HG02884 (cell line): ENCODE results near the gene ARL3.
A peak's percentile ranks its signal among the peaks of the same experiment; 100 is the strongest.

ENCODE experiments used
- ATAC-seq: cut with Tn5 transposase; IDR thresholded peaks from one replicate; pipeline ENCODE4 v1.9.1; 2021; ENCODE audit warnings: mild to moderate bottlenecking, moderate library complexity; ENCODE audit not compliant: unreplicated experiment

ARL3 gene

DNA sequence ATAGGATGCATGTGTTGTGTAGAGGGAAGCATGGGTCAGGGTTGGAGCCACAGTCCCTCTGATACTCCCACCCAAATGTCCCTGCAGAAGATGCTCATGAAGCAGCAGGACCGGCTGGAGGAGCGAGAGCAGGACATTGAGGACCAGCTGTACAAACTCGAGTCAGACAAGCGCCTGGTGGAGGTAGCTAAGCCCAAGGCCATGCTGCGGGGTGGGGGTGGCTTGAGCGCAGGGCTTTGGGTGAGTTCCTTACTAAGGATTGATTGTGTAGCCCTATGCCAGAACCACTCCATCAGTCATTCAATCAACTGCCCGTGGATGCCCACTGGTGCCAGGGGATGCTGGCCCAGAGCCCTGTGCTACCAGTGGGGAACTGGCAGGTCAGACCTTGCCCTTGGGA, 59.6 kb downstream of the ARL3 start:
- ATAC-seq: no peak

DNA sequence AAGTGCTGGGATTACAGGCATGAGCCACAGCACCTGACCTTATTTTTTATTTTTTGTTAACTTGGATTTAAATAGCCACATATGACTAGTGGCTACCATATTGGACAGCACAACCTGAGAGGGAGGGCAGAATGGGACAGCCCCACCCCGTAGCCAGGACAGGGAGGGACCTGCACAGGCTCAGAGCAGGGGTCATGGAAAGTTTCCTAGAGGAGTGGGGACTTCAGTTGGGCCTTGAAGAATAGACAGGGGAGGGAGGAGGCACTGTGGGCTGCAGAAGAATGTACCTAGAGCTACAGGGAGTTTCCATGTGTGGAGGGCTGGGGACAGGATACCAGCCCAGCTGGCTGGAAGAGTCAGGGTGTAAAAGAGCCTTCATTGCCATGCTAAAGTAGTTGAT, 61.1 kb downstream of the ARL3 start:
- no peak for ATAC-seq

DNA sequence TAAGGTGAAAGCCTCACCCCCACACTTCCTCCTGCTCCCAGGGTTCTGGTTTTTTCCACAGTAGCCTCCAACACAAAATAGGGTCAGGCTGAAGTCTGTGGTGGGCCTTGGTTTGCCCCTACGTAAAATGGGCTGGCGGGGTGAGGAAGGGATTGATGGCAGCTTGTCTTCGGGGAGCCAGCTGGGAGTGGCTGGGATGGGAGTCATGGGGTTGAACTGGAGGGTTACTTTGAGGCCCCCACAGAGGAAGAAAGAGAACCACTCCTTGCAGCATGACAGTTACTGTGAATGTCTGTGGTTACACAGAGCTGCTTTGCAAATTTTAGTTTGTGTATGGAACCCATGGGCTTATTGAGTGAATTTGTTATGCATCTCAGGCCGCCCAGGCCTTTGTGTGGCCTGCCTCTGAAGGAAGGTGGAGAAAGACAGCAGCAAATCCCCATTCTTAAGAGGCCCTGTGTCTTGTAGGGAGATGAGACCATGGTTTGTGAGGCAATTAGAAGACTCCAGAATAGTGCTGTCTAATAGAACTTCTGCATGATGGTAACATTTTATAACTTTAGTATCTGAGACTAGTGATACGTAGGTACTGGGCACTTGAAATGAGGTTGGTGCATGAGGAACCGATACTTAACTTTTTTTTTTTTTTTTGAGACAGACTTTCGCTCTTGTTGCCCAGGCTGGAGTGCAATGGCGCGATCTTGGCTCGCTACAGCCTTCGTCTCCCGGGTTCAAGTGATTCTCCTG, 61.9 kb downstream of the ARL3 start:
- peak; percentile 66 for ATAC-seq

DNA sequence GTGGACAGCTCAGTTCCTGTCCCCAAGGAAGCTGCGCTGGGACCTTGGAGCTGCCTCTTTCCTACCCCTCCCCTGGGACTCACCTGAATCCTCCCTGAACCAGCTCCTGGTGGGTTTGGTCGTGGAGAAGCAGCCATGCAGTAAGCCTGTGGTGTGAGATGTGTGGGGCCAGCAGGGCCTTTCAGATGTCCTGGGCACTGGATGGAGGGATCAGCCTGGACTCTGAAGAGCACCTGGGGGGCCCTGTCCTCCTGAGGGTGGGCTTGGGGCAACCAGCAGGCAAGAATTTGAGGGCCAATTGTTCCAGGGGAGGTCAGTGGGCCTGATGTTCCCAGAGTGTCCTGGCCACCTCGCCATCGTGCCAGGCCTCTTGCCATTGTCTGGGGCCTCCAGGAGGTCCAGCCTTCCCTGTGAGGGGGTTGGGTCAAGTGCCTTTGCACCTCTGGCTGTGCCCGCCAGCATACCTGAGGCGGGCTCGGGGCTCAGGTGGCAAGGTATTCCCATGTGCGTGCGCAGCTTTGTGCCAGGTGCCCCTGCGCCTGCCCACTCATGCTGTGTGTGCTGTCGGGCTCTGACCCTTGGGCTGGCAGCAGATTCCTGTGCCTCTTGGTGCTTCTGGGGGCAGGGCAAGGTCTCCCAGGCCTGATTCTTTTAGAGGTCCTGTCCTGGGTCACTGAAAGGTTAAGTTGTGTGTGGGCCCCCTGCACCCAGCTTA, 62.6 kb downstream of the ARL3 start:
- no peak for ATAC-seq

- ATAC-seq: no peak
These were observed 63.3 kb downstream of the ARL3 start for GRCh38 chr10:102650655-102651454.

- ATAC-seq: no peak
These were observed 64.2 kb downstream of the ARL3 start for GRCh38 chr10:102649797-102650654.

DNA sequence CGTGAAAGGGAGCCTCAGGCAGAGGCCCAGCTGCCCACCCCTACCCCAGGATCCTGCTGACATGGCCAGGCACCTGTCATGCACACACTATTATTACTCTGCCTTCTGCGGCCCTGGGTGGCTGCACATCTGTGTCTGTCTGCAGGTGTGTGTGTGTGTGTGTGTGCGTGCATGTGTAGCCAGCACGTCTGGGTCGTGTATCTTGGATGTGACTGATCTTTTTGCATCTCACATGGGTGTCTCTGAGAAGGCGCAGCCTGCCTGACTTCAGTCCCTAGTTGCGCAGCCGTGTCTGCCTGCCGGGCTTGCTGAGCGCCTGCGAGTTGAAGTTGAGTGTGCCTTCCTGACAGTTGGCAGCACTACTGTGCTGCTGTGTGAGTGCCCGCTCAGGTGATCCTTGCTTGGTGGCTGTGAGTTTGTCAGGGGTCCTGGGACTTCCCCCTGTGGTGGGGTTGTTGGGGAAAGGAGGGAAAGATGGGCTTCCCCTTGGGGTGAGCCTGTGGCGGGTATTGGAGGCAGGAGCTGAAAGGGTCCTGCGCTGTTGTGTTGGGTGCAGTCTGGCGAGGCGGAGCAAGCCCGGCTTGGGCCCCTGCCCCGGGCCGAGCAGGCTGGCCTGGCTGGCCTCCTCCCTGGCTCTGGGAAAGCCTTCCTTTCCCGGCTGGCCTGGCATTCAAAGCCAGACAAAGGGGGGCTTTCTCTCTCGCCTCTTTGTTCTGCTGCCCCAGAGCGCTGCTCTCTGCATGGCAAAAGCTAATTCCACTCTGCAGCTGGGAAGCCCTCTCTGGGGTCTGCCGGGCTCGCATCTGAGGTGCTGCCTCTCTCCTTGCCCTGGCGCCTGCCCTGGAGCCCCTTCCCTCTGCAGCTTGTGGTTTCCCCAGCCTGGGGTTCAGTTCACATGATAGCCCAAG, 65.1 kb downstream of the ARL3 start:
- ATAC-seq: no peak

- no peak for ATAC-seq
These were observed 65.8 kb downstream of the ARL3 start for GRCh38 chr10:102648269-102648888.

GRCh38 chr10:102647443-102648268, 66.5 kb downstream of the ARL3 start:
- ATAC-seq: no peak

GRCh38 chr10:102646610-102647442, 67.4 kb downstream of the ARL3 start:
- no peak for ATAC-seq

GRCh38 chr10:102645741-102646609, 68.2 kb downstream of the ARL3 start:
- peak; percentile 36 for ATAC-seq

DNA sequence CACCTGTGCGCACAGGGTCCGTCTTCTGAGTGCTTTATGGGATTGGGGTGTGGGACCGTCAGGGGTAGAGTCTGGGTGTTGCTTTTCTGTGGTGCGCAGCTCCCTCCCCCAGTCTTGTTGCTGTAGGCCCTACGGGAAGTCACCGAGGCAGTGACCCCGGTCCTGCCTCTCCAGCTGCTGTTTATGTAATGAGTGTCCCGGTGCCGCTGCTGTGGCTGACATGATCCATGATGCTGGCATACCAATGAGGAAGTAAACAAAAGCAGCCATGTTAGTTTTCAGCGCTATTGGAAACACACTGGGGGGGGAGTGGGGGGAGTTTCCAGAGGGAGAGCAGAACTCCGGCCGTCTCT, 68.8 kb downstream of the ARL3 start:
- ATAC-seq: no peak

GRCh38 chr10:102644646-102645387, 69.4 kb downstream of the ARL3 start:
- ATAC-seq: no peak

- ATAC-seq: no peak
These were observed 70.0 kb downstream of the ARL3 start, which contains the start of gene TRIM8 for GRCh38 chr10:102644066-102644645. TSS of gene TRIM8 (plus strand) at chr10:102644479. CDS start at chr10:102644618, 139 bp downstream.

GRCh38 chr10:102643336-102644065, 70.7 kb downstream of the ARL3 start:
- ATAC-seq: no peak
